ENCODE data around the gene RPH3AL. TPM values are rescaled to one million over a fixed set of nuclear protein-coding genes. Genes with fewer than 3 reads are reported as not detected.

The RPH3AL gene
- total and polyA plus RNA-seq, 5 donors = 4.7 to 11.5 (median 9.1) TPM

DNA sequence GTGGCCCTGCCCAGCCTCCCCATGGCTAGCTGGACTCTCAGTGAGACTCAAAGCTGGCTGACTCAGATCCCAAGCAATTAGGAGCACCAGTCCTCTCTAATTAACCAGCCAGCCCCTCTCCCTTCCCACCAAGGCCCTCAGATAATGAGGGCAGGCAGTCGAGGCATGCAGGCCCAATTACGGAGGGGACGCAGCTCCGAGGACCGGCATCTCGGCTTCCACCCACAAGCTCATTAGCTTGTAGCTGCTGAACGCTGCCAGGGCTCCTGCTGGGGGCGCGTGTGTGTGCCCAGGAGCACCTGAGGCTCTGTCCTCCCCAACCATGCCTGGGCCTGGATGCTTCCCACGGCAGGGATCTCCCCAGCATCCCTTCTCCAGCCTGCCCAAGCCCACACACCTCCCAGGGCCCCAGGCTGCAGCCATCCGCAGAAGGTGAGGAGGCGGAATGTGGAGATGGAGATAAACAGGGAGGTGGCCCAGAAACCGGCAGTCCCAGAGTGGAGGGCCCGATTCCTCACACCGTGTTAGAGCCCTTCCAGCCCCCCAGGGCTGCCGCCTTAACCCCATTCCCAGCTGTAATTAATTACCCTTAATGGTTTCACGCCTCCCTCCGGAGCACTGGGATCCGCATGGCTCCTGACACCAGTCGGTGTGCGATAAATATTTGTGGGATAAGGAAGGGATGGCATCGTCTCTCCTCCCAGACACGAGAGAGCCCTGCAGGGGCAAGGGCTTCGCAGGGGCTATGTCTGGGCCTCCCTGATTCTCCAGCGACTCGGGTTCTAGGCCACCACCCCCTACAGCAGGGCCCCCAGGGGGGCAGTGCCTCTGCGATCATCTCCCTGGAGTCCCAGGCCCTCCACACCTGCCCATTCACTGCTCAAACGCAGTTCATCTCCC, 42.2 kb downstream of the RPH3AL start:
- no peaks in the 10 kb centered on the region for H3K4me1 ChIP-seq (ENCODE audit: control insufficient read depth, insufficient read depth, low read length)
- intact Hi-C loops (cut with DNase I) = no loop called here
- 76% methylated on average over 28 of the region's 28 CpGs for WGBS
- H3K4me3 ChIP-seq (ENCODE audit: low read length) = no peak overlapping the region
- no peaks in the 10 kb centered on the region for H3K9me3 ChIP-seq (ENCODE audit: control insufficient read depth, low read length)
- H3K27ac ChIP-seq (ENCODE audit: low read length) = no peak overlapping the region
- DNase-seq (peak in 2 of 3 donors; percentile 10 to 51), ATAC-seq (no peak)
- H3K27me3 ChIP-seq (ENCODE audit: control insufficient read depth, insufficient read depth) = no peaks in the 10 kb centered on the region

DNA sequence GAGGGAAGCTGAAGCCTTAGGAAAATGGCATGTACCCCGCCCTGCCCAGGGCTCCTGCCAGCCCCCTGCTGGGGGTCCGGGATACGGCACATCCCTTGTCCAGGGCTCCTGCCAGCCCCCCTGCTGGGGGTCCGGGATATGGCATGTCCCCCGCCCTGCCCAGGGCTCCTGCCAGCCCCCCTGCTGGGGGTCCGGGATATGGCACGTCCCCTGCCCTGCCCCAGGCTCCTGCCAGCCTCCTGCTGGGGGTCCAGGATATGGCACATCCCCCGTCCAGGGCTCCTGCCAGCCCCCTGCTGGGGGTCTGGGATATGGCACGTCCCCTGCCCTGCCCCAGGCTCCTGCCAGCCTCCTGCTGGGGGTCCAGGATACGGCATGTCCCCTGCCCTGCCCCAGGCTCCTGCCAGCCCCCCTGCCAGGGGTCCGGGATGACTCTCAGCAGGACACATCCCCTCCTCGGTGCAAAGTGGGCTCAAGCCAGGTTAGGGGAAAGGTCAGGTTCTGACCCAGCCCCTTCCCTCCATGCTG, 43.2 kb downstream of the RPH3AL start:
- ATAC-seq = peak; percentile 6 to 10
- DNase-seq = peak in 2 of 3 donors; percentile 10 to 70
- Histone ChIP-seq H3K27ac (ENCODE audit: low read length) (no peak overlapping the region), H3K4me3 (ENCODE audit: low read length) (no peak overlapping the region), H3K27me3 (ENCODE audit: control insufficient read depth, insufficient read depth) (no peaks in the 10 kb centered on the region), H3K4me1 (ENCODE audit: control insufficient read depth, insufficient read depth, low read length) (no peaks in the 10 kb centered on the region), H3K9me3 (ENCODE audit: control insufficient read depth, low read length) (no peaks in the 10 kb centered on the region)
- intact Hi-C loops (cut with DNase I) = no loop called here
- 46% methylated on average over 12 of the region's 12 CpGs for WGBS

GRCh38 chr17:307741-308507, 44.7 kb downstream of the RPH3AL start:
- Histone ChIP-seq H3K9me3 (ENCODE audit: control insufficient read depth, low read length) (no peaks in the 10 kb centered on the region), H3K4me3 (ENCODE audit: low read length) (no peak overlapping the region), H3K4me1 (ENCODE audit: control insufficient read depth, insufficient read depth, low read length) (no peaks in the 10 kb centered on the region), H3K27ac (ENCODE audit: low read length) (no peak overlapping the region), H3K27me3 (ENCODE audit: control insufficient read depth, insufficient read depth) (no peaks in the 10 kb centered on the region)
- DNase-seq = peak; percentile 18 to 73 (median 73)
- 64% methylated on average over 22 of the region's 22 CpGs for WGBS
- no peak for ATAC-seq
- intact Hi-C loops (cut with DNase I) = no loop called here

GRCh38 chr17:307295-307691, 45.3 kb downstream of the RPH3AL start:
- Histone ChIP-seq H3K9me3 (ENCODE audit: control insufficient read depth, low read length) (no peaks in the 10 kb centered on the region), H3K4me1 (ENCODE audit: control insufficient read depth, insufficient read depth, low read length) (no peaks in the 10 kb centered on the region), H3K27me3 (ENCODE audit: control insufficient read depth, insufficient read depth) (no peaks in the 10 kb centered on the region), H3K27ac (ENCODE audit: low read length) (no peak overlapping the region), H3K4me3 (ENCODE audit: low read length) (no peak overlapping the region)
- 88% methylated on average over 16 of the region's 16 CpGs for WGBS
- intact Hi-C loops (cut with DNase I) = no loop called here
- DNase-seq (peak in 2 of 3 donors; percentile 5 to 23), ATAC-seq (no peak)

DNA sequence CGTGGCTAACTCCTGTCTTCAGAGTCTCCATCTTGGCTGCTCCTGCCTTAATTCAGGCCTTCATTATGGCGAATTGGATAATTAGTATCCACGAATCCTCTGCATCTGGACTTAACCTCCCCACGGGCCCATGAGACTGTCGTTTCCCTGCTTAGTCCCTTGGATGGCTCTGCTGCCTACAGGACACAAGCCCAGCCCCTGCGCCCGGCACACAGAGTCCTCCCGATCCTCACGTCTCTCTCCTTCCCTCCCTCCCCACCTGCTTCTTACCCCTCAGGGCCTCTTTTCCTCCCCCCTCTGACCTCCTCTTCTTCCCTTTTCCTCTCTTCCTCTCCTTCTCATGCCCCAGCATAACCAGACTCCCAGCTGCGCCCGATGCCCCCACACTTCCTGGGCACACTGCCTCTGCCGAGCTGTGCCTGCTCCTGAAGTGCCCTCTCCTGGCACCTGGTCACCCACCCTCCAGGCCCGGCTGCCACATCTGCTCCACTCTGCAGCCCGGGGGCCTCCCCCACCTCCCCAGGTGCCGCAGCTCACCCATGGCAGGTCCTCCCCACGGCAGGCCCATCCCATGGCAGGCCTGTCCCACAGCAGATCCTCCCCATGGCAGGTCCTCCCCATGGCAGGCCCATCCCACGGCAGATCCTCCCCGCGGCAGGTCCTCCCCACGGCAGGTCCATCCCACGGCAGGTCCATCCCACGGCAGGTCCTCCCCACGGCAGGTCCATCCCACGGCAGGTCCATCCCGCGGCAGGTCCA, 45.9 kb downstream of the RPH3AL start:
- no peak overlapping the region for H3K27ac ChIP-seq (ENCODE audit: low read length)
- no peaks in the 10 kb centered on the region for H3K4me1 ChIP-seq (ENCODE audit: control insufficient read depth, insufficient read depth, low read length)
- no peaks in the 10 kb centered on the region for H3K27me3 ChIP-seq (ENCODE audit: control insufficient read depth, insufficient read depth)
- 91% methylated on average over 22 of the region's 26 CpGs for WGBS
- ATAC-seq = no peak
- no peak overlapping the region for H3K4me3 ChIP-seq (ENCODE audit: low read length)
- peak in 2 of 3 donors; percentile 3 to 54 for DNase-seq
- intact Hi-C loops (cut with DNase I) = no loop called here
- H3K9me3 ChIP-seq (ENCODE audit: control insufficient read depth, low read length) = no peaks in the 10 kb centered on the region

GRCh38 chr17:306116-306515, 46.5 kb downstream of the RPH3AL start:
- DNase-seq (peak in 1 of 3 donors; percentile 47), ATAC-seq (no peak)
- intact Hi-C loops (cut with DNase I) = no loop called here
- H3K27me3 ChIP-seq (ENCODE audit: control insufficient read depth, insufficient read depth) = no peaks in the 10 kb centered on the region
- H3K4me3 ChIP-seq (ENCODE audit: low read length) = no peak overlapping the region
- H3K9me3 ChIP-seq (ENCODE audit: control insufficient read depth, low read length) = no peaks in the 10 kb centered on the region
- H3K27ac ChIP-seq (ENCODE audit: low read length) = no peak overlapping the region
- 95% methylated on average over 16 of the region's 16 CpGs for WGBS
- H3K4me1 ChIP-seq (ENCODE audit: control insufficient read depth, insufficient read depth, low read length) = no peaks in the 10 kb centered on the region

DNA sequence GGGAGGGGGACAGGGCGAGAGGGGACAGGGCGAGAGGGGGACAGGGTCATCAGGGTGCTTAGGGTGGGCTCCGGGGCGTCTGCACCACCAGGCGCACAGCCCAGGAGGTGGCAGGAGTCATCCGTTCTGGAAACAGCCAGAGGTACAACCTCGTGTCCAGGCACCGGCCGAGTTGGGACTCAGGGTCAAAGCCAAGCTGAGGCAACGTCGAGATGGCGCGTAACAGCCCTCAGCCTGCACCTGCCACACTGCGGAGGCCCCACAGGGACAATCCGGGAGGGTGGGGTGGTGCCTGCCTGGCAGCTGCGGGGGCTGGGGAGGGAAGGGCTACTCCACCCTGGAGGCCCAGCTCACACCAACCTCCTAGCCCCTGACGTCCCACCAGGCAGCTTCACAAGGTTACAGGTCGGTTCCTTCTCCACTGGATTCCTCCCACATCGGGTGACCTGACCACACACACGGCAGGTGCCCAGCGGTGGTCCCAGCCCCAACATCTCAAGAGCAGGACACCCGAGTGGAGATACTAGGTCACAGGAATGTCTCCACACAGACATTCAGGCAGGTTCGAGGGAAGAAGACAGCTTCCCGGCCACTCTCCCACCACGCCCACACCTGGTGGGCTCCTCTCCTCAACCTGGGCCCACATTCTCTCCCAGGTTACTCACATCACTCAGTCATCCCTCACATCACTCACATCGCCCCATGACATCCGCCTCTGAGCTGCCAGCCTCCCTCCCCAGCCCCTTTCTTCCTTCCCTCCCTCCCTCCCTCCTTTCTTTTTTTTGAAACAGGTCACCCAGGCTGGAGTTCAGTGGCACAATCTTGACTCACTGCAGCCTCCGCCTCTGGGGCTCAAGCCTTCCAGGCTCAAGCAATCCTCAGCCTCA, 47.3 kb downstream of the RPH3AL start:
- intact Hi-C loops (cut with DNase I) = no loop called here
- DNase-seq = peak; percentile 12 to 66 (median 31)
- Histone ChIP-seq H3K27me3 (ENCODE audit: control insufficient read depth, insufficient read depth) (no peaks in the 10 kb centered on the region), H3K4me1 (ENCODE audit: control insufficient read depth, insufficient read depth, low read length) (no peaks in the 10 kb centered on the region), H3K4me3 (ENCODE audit: low read length) (no peak overlapping the region), H3K27ac (ENCODE audit: low read length) (no peak overlapping the region), H3K9me3 (ENCODE audit: control insufficient read depth, low read length) (no peaks in the 10 kb centered on the region)
- peak in 1 of 2 donors; percentile 13 for ATAC-seq
- WGBS = 69% methylated on average over 28 of the region's 28 CpGs

DNA sequence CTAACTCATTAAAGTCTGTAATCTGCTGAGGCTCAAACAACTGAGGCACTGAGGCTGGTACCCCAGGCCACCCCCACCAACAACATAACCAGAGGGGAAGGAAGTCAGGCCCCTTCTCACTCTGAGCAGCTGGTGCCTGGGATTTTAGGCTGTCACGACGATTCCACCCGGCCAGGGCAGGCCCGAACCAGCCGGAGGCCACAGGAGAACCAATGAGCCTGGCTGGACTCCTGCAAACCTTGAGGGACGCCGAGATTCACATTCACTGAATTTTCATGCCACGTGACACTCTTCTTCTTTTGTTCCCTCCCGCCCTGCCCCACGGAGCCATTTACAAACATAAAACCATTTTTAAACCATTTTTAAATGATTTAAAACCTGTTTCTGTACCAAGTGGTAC, 48.1 kb downstream of the RPH3AL start:
- no peak overlapping the region for H3K27ac ChIP-seq (ENCODE audit: low read length)
- intact Hi-C loops (cut with DNase I) = no loop called here
- H3K4me1 ChIP-seq (ENCODE audit: control insufficient read depth, insufficient read depth, low read length) = no peaks in the 10 kb centered on the region
- 52% methylated on average over 10 of the region's 10 CpGs for WGBS
- ATAC-seq (peak in 1 of 2 donors; percentile 16), DNase-seq (peak; percentile 46 to 72 (median 71))
- no peak overlapping the region for H3K4me3 ChIP-seq (ENCODE audit: low read length)
- H3K27me3 ChIP-seq (ENCODE audit: control insufficient read depth, insufficient read depth) = no peaks in the 10 kb centered on the region
- no peaks in the 10 kb centered on the region for H3K9me3 ChIP-seq (ENCODE audit: control insufficient read depth, low read length)

GRCh38 chr17:303168-303567, 49.4 kb downstream of the RPH3AL start:
- ATAC-seq (no peak), DNase-seq (peak in 1 of 3 donors; percentile 4)
- no peak overlapping the region for H3K27ac ChIP-seq (ENCODE audit: low read length)
- 91% methylated on average over 9 of the region's 9 CpGs for WGBS
- H3K9me3 ChIP-seq (ENCODE audit: control insufficient read depth, low read length) = no peaks in the 10 kb centered on the region
- H3K4me1 ChIP-seq (ENCODE audit: control insufficient read depth, insufficient read depth, low read length) = no peaks in the 10 kb centered on the region
- intact Hi-C loops (cut with DNase I) = no loop called here
- no peaks in the 10 kb centered on the region for H3K27me3 ChIP-seq (ENCODE audit: control insufficient read depth, insufficient read depth)
- H3K4me3 ChIP-seq (ENCODE audit: low read length) = no peak overlapping the region

DNA sequence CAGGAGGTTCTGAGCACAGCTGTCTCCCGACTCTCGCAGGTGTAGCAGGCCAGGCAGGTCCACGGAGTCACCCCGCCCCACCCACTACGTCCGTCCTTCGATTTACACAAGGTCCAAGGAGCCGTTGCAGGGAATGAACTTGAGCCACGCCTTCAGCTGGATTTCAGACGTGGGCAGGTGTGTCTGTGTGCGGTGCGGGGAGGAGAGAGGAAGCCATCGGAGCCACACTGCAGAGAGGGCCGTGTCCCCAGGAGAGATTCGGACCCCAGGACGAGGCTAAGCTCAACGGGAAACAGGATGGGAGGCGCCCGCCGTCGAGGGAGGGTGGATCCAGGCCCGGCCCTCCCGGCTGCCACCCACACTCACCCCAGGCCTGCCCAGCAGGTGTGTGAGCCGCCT, 50.3 kb downstream of the RPH3AL start:
- DNase-seq (peak in 1 of 3 donors; percentile 67), ATAC-seq (peak; percentile 10 to 68)
- Histone ChIP-seq H3K4me1 (ENCODE audit: control insufficient read depth, insufficient read depth, low read length) (no peaks in the 10 kb centered on the region), H3K4me3 (ENCODE audit: low read length) (no peak overlapping the region), H3K27ac (ENCODE audit: low read length) (no peak overlapping the region), H3K9me3 (ENCODE audit: control insufficient read depth, low read length) (no peaks in the 10 kb centered on the region), H3K27me3 (ENCODE audit: control insufficient read depth, insufficient read depth) (no peaks in the 10 kb centered on the region)
- 64% methylated on average over 24 of the region's 24 CpGs for WGBS
- intact Hi-C loops (cut with DNase I) = no loop called here

All from right cardiac atrium (tissue), 5 donors.